HepG2 (cell line): ENCODE measurements around the gene SLC13A3. TPM values are rescaled to one million over a fixed set of nuclear protein-coding genes. Genes with fewer than 3 reads are reported as not detected.

Experiments used
- CAMTA2 ChIP-seq: sonication (generic); formaldehyde crosslinking; IDR thresholded peaks from 2 replicates; pipeline ENCODE4 v1.4.0; 2020; ENCODE audit warnings: mild to moderate bottlenecking, missing genetic modification reagents, borderline replicate concordance
- DPF2 ChIP-seq: sonication (generic); formaldehyde crosslinking; IDR thresholded peaks from 2 replicates; pipeline ENCODE4 v1.4.0; 2020; ENCODE audit warnings: mild to moderate bottlenecking, low read depth, missing genetic modification reagents, borderline replicate concordance
- E2F1 ChIP-seq: sonication (generic); formaldehyde crosslinking; IDR thresholded peaks from 2 replicates; pipeline ENCODE4 v1.5.0; 2020; ENCODE audit warnings: missing genetic modification reagents
- EED ChIP-seq: sonication (generic); formaldehyde crosslinking; IDR thresholded peaks from 2 replicates; pipeline ENCODE4 v1.5.0; 2020; ENCODE audit warnings: mild to moderate bottlenecking, missing genetic modification reagents
- ETS1 ChIP-seq: sonication (generic); formaldehyde crosslinking; IDR thresholded peaks from 2 replicates; pipeline ENCODE4 v1.4.0; 2020; ENCODE audit warnings: missing genetic modification reagents
- FOXA1 ChIP-seq, 2 experiments: fragments of 450-650 bp in 1 of 2; sonication (generic) in 1 of 2; formaldehyde crosslinking in 1 of 2; IDR thresholded peaks; 2 replicates each; pipeline versions ENCODE4 v1.4.0 to v1.6.1; 2016 to 2020; ENCODE audit warnings: missing genetic modification reagents in 1 of 2
- HNRNPK ChIP-seq: fragments of 200-400 bp; formaldehyde crosslinking; IDR thresholded peaks from 2 replicates; pipeline ENCODE4 v1.6.1; 2018; ENCODE audit warnings: low read length, low read depth, moderate library complexity, mild to moderate bottlenecking; ENCODE audit not compliant: poor library complexity, severe bottlenecking
- KLF15 ChIP-seq: sonication (generic); formaldehyde crosslinking; IDR thresholded peaks from 2 replicates; pipeline ENCODE4 v1.8.1; 2023; ENCODE audit warnings: borderline replicate concordance, mild to moderate bottlenecking, inconsistent platforms, missing genetic modification reagents, mixed read lengths
- MEF2D ChIP-seq: sonication (generic); formaldehyde crosslinking; IDR thresholded peaks from 2 replicates; pipeline ENCODE4 v1.5.1; 2020; ENCODE audit warnings: mild to moderate bottlenecking, missing genetic modification reagents
- NR2F1 ChIP-seq, 2 experiments: fragments of 450-650 bp in 1 of 2; formaldehyde crosslinking in 1 of 2; IDR thresholded peaks; 2 replicates each; pipeline versions ENCODE4 v1.5.0 to v1.6.1; 2016 to 2020; ENCODE audit warnings: mild to moderate bottlenecking in 1 of 2, missing compliant biosample characterization in 1 of 2, missing genetic modification reagents in 1 of 2, moderate library complexity in 1 of 2
- SETDB1 ChIP-seq: sonication (generic); formaldehyde crosslinking; IDR thresholded peaks from 2 replicates; pipeline ENCODE4 v1.5.1; 2020; ENCODE audit warnings: missing genetic modification reagents, mild to moderate bottlenecking, borderline replicate concordance
- SIN3B ChIP-seq: fragments of 150-350 bp; IDR thresholded peaks from 2 replicates; pipeline ENCODE4 v1.6.1; 2014; ENCODE audit warnings: low read length
- SP2 ChIP-seq: sonication (generic); formaldehyde crosslinking; IDR thresholded peaks from 2 replicates; pipeline ENCODE4 v1.5.1; 2020; ENCODE audit warnings: mild to moderate bottlenecking, missing genetic modification reagents
- TOE1 ChIP-seq: sonication (generic); formaldehyde crosslinking; IDR thresholded peaks from 2 replicates; pipeline ENCODE4 v1.4.0; 2020; ENCODE audit warnings: mild to moderate bottlenecking, missing genetic modification reagents
- ZBTB10 ChIP-seq: sonication (generic); formaldehyde crosslinking; IDR thresholded peaks from 2 replicates; pipeline ENCODE4 v1.4.0; 2020; ENCODE audit warnings: missing genetic modification reagents, borderline replicate concordance
- ZNF354B ChIP-seq: sonication (generic); formaldehyde crosslinking; IDR thresholded peaks from 2 replicates; pipeline ENCODE4 v1.8.0; 2022; ENCODE audit warnings: mild to moderate bottlenecking, missing genetic modification reagents
- ZNF460 ChIP-seq: sonication (generic); formaldehyde crosslinking; IDR thresholded peaks from 2 replicates; pipeline ENCODE4 v1.5.1; 2020; ENCODE audit warnings: missing genetic modification reagents, mild to moderate bottlenecking, borderline replicate concordance
- ZNF512 ChIP-seq: sonication (generic); formaldehyde crosslinking; IDR thresholded peaks from 2 replicates; pipeline ENCODE4 v1.4.0; 2020; ENCODE audit warnings: mild to moderate bottlenecking, missing genetic modification reagents
- ZNF672 ChIP-seq: sonication (generic); formaldehyde crosslinking; IDR thresholded peaks from 2 replicates; pipeline ENCODE4 v1.8.1; 2022; ENCODE audit warnings: missing genetic modification reagents
- polyA plus RNA-seq, 8 experiments: library from polyadenylated mRNA; depleted of rRNA in 3 of 8; stranded (reverse) in 7 of 8; unstranded in 1 of 8; fragments of >200 nt; fragmentation: Illumina TruSeq in 4 of 8; extraction: Trizol in 4 of 8; gene quantifications; 2 replicates each; pipeline versions ENCODE4 v1.2.1 to v1.2.3, GENCODE V29; 2011 to 2016; ENCODE audit warnings: low read depth in 4 of 8, missing spikeins in 1 of 8, mixed read lengths in 1 of 8; ENCODE audit not compliant: insufficient read depth in 1 of 8
- total RNA-seq, 5 experiments: library from RNA; depleted of rRNA; stranded (reverse); fragments of >200 nt; fragmentation: Illumina TruSeq; extraction: Trizol; gene quantifications; 2 replicates each; pipeline ENCODE4 v1.2.3, GENCODE V29; 2016; ENCODE audit warnings: low read depth in 1 of 5

Gene SLC13A3
- total and polyA plus RNA-seq, 2 of the 13 experiments (the other 11 are each of a cell fraction or from before 2014, with no cell fraction given): 66.5 to 76.0 TPM

- TF ChIP-seq ZNF512 (CRISPR knock-in tag): no peak
- TF ChIP-seq ZBTB10 (CRISPR knock-in tag): no peak
- TF ChIP-seq ETS1 (CRISPR knock-in tag): no peak
- no peak for TF ChIP-seq TOE1 (CRISPR knock-in tag)
- TF ChIP-seq E2F1 (CRISPR knock-in tag): no peak
- peak; percentile 57; the same call in 1 of the 2 replicates for TF ChIP-seq ZNF460 (CRISPR knock-in tag)
- no peak for TF ChIP-seq ZNF672
- no peak for TF ChIP-seq SIN3B
- TF ChIP-seq NR2F1 (CRISPR knock-in tag; IDR thresholded peaks at IDR 0.05): no peak
- no peak for TF ChIP-seq EED (CRISPR knock-in tag)
- TF ChIP-seq CAMTA2 (CRISPR knock-in tag): no peak
- TF ChIP-seq ZNF354B (CRISPR knock-in tag): no peak
- no peak for TF ChIP-seq DPF2
- TF ChIP-seq HNRNPK: no peak
- TF ChIP-seq SP2: no peak
- no peak for TF ChIP-seq SETDB1 (CRISPR knock-in tag)
- no peak for TF ChIP-seq KLF15
- TF ChIP-seq FOXA1 (IDR thresholded peaks at IDR 0.05): no peak
- TF ChIP-seq FOXA1 (CRISPR knock-in tag; IDR thresholded peaks at IDR 0.05): no peak
- TF ChIP-seq MEF2D: no peak
Measured at GRCh38 chr20:46637020-46637419, 14.2 kb downstream of the SLC13A3 start (continued).
